Cerebellar cortex (tissue), 1 donor: ENCODE data around the gene KRT86.

Source experiments
- DNase-seq: peaks from one replicate; pipeline ENCODE4 v3.0.0-alpha.2; 2015; ENCODE audit warnings: low spot score

KRT86 gene

GRCh38 chr12:52356762-52357580 lies 82.5 kb downstream of the KRT86 start:
- DNase-seq, result no peak
